Measurements from ENCODE around the gene FMNL1.
"Not testable (repeated sequence)": the region's sequence is repeated elsewhere in the genome, so short reads cannot be mapped to it uniquely, and the experiment has no call there.

FMNL1 gene

DNA sequence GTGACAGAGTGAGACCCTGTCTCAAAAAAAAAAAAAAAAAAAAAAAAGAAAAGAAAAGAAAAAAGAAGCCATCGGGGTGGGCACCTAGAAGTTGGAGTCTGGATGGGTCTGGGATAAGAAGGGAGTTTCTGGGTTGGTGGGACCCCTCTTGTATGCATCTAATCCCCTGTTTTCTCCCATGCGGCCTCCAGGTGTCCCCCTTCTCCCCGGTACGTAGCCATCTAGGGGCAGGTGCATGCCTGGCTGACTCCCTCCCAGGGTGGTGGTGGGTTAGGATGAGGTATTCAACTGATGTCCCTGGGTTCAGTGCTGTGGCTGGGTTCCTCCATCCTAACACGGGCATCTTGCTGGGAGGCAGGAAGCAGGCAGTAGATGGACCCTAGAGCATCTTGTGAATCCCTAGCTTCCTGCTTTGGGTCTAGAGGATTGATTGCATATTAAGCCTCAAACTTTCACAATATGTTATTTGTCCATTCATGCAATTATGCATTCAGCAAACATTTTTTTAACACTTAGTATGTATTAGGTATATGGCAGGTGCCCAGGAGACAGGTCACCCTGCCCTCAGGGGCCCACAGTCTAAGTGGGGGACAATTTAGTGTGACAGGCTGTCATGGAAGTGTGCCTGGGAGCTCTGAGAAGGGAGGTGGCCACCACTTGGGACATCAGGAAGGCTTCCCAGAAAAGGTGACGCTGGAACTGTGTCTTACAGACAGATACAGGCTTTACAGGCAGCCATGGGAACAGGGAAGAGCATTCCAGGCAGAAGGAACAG lies 13.1 kb downstream of the FMNL1 start:
- DNase-seq (ENCODE audit: low read depth) = no peak

DNA sequence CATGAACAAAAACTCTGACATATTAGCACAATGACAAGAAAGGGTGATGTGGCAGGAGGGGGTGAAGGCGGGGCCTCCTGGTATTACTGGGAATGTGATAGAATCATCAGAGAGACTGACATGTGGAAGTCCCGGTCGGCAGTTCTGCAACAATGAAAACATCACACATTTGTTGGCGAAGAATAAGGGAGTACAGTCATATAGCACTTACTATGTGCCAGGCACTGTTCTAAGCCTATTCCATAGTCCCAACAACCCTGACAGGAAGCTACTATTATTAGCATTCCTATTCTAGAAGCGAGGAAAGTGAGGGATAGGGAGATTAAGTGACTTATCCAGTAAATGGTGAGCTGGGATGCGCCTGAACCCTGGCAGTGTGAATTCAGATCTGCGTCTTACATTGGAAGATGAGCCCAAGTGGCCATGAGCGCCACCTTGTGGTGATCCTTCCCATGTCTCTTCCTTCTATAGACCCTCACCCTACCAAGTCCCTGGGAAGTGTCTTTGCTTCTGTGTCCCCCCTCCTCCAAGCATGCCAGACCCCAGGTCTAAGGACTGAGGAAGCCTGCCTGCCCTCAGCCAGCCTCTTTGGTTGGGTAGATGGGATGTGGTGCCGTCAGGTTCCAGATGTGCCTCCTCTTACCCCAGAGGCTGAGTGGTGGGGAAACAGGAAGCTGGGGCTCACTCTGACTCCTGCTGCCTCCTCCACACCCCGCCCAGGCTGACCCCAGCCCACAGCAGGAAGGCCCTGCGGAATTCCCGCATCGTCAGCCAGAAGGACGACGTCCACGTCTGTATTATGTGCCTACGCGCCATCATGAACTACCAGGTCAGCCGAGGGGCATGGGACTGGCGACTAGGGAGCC lies 14.0 kb downstream of the FMNL1 start:
- DNase-seq (ENCODE audit: low read depth) = peak; percentile 79

DNA sequence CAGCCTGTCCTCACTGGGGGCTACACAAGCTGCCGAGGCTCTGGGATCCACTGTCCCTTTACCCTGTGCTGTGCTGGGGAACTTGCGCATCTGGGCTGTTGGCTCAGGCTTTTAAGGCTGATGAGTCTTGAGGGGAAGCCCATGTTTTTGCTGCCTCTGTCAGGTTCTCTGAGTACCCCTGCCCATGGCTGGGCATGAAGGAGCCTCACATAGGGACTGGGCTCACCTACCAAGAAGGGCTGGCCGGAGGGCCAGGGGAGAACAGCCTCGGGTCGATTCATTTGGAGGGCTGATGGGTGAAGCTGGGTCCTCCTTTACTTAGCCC lies 14.6 kb downstream of the FMNL1 start:
- DNase-seq (ENCODE audit: low read depth) = no peak

DNA sequence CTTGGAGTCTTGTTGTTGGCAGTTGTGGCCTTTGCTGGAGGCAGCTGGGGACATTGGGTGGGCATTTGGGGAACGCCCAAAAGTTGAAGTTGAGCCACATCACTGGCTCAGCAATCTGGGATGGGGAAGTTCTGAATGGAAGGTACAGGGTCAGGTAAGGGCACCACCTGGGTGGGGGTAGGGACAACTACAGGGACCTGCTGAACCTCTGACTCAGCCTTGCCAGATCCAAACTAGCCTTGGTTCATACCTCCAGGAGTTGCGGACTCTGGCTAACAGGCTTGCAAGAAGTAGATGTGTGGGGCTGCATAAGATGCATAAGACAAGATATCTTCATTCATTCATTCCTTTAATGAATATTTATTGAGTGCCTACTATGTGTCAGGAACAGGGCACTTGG lies 16.0 kb downstream of the FMNL1 start:
- DNase-seq (ENCODE audit: low read depth) = no peak

DNA sequence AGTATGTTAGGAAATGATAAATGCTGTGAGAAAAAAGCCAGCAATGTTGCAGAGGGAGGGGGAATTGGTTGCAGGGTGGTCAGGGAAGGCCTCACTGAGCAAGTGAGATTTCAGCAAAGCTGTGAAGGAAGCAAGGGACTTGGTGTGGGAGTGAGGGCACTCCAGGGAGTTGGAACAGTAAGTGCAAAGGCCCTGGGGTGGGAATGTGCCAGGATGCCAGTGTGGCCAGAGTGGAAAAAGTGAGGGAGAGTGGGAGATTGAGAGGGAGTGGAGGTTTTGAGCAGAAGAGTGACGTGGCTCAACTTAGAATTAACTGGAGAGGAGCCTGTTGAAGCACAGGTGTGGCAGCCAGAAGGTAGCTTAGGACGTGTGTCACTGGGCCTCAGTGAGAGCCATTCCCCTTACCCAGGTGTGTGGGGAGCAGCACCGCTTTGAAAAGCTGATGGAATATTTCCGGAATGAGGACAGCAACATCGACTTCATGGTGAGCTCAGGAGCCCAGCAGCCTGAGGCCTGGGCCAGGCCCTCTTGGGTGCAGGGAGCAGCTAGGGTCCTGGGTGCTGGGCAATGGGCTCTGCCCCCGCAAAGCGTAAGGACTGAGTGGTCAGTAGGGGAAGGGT lies 16.6 kb downstream of the FMNL1 start:
- no peak for DNase-seq (ENCODE audit: low read depth)

DNA sequence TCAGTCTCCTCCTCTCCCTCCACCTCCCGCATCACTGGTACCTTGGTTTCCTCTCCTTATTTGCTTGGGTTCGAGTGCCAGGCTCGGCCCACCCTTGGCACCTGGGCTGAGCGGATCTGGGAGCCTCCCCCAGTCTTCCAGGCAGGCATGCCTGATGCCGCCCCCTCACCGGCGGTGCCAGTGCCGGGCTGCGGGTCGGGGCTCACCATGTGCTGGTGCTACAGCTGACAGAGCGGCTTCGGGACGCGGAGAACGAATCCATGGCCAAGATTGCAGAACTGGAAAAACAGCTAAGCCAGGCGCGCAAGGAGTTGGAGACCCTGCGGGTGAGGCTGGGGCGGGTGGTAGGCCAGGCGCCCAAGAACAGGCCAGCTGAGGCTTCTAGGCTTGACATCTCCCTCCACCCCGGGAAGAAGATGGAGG lies 19.2 kb downstream of the FMNL1 start:
- DNase-seq (ENCODE audit: low read depth) = no peak

DNA sequence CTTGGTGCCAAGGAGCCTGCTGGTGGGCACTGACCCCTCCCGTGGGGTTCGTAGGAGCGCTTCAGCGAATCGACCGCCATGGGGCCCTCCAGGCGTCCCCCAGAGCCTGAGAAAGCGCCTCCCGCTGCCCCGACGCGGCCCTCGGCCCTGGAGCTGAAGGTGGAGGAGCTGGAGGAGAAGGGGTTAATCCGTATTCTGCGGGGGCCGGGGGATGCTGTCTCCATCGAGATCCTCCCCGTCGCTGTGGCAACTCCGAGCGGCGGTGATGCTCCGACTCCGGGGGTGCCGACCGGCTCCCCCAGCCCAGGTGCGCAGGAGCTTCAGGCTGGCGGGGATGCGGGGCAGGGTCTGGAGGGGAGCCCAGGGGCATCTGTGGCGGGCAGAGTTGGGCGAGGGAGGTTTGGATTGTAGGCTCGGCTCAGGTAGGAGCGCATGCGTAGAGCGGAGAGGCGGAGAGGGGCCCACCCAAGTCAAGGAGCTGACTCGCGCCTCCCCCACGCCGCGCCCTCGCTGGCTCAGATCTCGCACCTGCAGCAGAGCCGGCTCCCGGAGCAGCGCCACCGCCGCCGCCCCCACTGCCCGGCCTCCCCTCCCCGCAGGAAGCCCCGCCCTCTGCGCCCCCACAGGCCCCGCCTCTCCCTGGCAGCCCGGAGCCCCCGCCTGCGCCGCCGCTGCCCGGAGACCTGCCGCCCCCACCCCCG lies 19.8 kb downstream of the FMNL1 start:
- DNase-seq (ENCODE audit: low read depth) = no peak

DNA sequence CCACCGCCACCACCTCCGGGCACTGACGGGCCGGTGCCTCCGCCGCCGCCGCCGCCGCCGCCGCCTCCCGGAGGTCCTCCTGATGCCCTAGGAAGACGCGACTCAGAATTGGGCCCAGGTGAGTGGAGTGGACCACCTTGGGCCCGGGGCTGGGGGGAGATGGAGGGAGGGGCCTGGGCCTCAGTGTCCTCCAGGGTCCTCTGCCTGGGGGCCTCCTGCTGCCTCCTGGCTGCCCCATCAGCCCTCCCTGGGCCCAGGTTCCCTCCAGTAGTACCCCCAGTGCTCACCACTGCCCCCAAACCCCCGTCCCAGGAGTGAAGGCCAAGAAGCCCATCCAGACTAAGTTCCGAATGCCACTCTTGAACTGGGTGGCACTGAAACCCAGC lies 20.3 kb downstream of the FMNL1 start:
- DNase-seq (ENCODE audit: low read depth) = no peak

DNA sequence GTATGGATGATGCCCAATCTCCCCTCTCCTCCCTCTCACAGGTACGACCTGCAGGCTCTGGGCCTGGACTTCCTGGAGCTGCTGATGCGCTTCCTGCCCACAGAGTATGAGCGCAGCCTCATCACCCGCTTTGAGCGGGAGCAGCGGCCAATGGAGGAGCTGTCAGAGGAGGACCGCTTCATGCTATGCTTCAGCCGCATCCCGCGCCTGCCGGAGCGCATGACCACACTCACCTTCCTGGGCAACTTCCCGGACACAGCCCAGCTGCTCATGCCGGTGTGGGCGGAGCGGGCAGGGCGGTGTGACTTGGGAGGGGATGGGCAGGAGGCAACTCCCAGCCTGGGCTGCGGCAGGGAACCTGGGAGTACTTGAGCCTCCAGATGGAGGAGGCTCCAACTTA lies 22.1 kb downstream of the FMNL1 start:
- DNase-seq (ENCODE audit: low read depth) = no peak

DNA sequence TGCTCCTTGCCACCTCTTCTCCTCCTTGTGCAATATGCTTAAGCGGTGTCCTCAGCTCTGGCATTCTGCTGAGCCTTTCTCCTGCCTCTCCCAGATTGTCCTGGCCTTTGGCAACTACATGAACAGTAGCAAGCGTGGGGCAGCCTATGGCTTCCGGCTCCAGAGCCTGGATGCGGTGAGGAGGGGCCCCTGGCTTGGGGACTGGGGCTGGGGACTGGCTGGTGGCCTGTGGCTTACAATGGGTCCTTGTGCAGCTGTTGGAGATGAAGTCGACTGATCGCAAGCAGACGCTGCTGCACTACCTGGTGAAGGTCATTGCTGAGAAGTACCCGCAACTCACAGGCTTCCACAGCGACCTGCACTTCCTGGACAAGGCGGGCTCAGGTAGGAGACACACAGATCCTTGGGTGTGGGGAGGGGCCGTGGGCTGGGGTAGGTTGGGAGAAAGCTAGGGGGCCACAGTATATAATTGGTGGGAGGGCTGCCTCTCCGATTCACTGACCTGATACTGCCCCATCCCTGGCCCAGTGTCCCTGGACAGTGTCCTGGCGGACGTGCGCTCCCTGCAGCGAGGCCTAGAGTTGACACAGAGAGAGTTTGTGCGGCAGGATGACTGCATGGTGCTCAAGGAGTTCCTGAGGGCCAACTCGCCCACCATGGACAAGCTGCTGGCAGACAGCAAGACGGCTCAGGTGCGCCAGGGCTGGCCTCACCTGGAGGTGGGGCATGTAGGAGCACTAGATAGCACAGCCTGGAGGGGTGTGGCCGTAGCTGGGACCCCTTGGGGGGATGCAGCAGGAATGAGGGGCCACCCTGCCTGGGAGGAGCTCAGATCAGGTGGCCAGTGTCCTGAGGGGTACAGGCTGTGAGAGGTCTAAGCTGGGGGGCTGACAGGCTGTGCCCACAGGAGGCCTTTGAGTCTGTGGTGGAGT lies 23.3 kb downstream of the FMNL1 start:
- no peak for DNase-seq (ENCODE audit: low read depth)

DNA sequence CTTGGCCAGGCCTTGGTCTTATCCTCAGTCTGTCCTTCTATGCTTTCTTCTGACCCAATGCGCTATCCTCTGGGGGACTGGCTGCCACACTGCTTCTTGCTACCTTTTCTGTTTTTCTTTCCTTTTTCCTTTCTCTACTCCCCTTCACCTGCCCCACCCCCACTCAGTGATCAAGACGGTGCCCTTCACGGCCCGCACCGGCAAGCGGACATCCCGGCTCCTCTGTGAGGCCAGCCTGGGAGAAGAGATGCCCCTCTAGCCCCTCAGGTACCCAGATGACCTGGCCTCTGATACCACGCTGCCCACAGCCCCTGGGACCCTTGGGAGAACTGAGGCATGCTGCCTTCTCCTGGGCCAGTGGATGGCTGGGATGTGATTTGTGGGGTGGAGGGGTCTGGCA lies 24.7 kb downstream of the FMNL1 start:
- no peak for DNase-seq (ENCODE audit: low read depth)

DNA sequence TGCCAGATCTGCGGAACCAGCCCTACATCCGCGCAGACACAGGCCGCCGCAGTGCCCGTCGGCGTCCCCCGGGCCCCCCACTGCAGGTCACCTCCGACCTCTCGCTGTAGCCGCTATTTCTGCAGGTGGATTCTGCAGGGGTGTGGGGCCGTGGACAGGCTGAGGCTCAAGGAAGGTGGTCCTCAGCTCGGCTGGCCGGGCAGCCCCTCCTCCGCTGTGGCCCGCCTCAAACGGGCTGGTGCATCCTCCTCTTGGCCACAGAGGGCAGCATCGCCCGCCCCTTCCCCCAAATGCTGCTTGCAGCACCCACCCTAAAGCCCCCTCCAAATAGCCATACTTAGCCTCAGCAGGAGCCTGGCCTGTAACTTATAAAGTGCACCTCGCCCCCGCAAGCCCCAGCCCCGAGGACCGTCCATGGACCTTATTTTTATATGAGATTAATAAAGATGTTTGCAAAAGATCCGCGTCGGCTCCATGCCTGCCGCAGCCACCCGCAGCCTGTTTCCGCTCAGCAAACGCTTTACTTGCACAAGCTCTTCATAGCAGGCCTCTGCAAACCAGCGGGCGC lies 25.3 kb downstream of the FMNL1 start:
- no peak for DNase-seq (ENCODE audit: low read depth)

DNA sequence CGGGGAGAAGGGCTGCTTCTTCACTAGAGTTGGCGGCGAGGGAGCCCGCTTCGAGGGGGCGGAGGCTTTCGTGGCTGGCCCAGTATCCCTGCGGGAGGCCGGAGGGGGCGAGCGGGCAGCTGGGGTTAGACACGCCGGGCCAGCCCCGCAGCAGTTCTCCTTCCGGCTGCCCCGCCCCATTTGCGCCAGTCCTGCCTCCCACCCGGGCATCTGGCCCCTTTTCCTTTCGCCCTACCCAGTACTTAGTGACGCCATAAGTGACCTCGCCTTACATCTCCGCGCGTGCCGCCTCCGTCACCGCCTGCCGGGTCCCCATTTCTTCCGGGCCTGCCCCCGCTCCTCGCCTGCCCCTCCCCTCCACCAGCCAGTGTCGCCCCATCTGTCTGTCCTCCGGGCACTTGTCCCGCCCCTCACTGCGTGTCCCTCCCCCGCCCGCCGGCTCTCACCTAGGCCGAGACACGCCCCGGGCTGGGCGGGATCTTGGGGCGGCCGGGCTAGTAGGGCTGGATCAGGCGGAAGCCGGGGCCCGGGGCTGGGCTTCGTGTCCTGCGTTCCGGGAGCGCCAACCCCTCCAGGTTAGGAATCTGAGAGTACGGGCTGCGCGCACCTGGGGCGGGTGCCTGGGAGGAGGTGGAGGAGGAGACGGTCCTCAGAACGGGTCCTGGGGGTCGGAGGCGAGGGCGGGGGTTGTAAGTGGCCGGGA lies 25.9 kb downstream of the FMNL1 start:
- DNase-seq (ENCODE audit: low read depth) = peak; percentile 95

DNA sequence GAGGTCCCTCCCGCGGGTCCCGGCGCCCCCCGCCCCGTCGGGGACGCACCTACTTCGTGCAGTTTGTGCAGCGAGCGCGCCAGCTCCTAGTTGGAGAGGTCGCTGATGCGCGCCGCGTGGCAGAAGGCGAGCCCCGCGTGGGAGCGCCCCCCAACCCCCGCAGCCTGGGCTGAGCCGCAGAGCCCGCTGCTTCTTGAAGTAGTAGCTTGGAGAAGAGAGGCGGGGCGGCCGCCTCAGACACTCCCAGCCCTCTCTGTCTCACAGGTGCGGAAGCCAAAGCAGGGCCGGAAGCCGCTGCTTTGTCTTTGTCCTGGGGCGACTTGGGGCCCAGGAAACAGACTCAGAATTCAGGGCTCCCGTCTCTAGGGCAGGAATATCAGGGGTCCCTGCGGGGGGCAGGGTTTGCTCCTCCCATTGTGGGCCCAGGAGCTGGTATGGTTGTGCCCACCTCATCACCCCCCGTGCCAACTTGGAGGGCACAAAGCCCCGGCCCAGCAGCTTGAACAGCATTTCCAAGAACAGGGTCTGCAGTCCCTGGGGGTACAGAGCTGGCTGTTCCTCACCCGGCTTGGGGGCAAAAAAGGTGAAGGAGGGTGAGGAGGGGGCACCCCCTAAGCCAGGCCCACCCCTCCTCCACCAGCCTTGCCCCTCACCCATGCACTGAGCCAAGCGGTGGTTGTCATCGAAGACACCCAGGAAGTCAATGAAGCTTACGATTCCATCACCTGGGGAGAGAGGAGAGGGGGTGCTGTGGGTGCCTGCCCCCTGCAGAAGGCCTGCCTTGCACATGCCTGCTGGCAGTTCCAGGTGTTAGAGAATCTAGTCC lies 26.7 kb downstream of the FMNL1 start:
- peak; percentile 72 for DNase-seq (ENCODE audit: low read depth)

DNA sequence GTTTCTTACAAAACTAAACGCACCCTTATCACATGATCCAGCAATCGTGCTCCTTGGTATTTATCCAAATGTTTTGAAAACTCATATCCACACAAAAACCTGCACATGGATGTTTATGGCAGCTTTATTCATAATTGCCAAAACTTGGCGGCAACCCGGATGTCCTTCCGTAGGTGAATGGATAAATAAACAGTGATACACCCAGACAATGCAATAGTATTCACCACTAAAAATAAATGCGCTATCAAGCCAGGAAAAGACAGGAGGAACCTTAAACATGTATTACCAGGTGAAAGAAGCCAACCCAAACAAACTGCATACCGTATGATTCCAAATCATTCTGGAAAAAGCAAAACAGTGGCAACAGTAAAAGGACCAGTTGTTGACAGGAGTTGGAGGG lies 30.2 kb downstream of the FMNL1 start:
- DNase-seq (ENCODE audit: low read depth) = no peak

DNA sequence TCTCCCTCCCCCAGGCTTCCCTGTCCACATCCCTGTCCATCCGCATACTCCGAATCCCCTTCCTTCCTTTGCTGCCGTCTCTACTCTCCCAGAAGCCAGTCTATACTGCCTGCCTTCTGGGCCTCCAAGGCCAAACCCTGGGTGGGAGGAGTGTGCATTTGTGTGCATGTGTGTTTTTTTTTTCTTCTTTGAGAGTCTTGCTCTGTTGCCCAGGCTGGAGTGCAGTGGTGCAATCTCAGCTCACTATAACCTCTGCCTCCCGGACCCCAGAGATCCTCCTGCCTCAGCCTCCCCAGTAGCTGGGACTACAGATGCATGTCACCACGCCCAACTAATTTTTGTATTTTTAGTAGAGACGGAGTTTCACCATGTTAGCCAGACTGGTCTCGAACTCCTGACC lies 31.6 kb downstream of the FMNL1 start:
- DNase-seq (ENCODE audit: low read depth) = not testable (repeated sequence)

DNA sequence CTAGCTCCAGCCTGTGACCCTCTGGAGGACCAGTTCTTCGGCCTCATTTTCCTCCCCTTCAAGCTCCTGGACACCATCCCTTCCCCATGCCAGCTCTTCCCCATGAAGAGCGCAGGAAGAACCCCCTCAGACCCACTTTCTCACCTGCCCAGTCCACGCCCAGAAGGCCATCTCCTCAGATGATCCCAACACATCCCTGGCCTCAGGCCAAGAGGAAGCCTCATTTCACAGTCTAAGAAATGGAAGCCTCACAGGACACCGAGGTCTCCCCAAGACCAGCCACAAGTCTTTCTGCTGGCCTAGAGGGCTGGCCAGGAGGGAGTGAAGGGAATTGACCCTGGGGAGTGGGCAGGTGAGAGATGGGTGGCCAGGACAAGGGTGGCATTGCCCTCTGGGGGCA lies 32.2 kb downstream of the FMNL1 start:
- DNase-seq (ENCODE audit: low read depth) = no peak

DNA sequence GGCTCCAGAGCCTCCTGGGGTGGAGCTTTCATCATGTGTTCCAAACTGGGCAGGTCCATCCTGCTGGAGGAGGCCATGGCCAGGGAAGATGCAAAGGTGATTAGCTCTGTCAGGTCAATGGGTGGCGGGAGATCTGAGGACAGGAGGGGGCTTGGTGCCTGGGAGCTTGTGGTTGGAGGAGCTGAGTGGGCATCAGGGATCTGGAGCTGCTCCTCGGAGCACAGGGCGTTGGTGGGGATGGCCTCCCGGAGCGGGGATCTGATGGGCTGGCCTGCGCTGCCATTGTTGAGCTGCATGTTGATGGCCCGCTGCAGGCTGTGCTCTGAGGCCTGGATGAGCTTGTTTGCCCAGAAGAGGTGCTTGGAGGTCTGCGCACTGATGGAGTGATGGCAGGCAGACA lies 33.7 kb downstream of the FMNL1 start:
- no peak for DNase-seq (ENCODE audit: low read depth)

DNA sequence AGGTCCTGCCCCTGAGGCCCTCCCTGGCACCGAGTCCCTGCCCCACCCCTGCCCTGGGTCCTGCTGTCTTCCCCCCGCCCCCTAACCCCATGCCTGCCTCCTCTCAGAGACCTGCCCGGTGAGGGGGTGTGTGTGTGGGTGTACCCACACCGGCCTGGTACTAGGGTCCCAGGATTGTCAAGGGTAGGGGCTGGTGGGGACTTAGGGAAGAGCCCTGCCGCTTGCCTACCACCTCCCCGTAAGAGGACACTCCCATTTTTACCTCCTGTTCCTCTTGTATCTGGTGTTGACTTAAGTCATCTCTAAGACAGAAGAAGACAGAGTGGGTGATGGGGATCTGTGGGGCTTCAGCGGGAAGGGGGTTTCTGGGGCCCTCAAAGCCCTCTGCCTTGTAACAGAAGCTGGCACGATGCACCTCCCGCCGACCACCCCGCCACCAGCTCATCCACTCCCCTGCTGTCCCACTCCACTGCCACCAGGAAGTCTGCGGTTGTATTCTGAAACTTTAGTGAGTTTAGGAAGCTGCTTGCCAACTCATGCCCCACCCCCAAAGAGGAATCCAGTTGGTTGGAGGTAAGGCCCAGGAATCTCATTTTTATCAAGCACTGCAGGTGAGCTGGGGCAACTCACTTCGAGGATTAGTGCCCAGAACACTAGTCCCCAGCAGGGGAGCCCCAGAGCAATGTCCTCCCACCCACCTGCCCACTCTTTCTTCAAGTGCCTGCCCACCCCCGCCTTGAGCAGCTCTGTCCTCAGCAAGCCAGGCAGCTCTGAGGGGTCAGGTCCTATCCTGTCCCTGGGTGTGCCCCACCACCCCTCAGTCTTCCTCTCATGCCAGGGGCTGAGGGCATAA lies 34.7 kb downstream of the FMNL1 start:
- no peak for DNase-seq (ENCODE audit: low read depth)
